Activated naive CD8-positive, alpha-beta T cell treated with anti-CD3 and anti-CD28 coated beads, Interleukin-2, amount 10 ng/mL, durations not matched to agents 7 days and 5 days (primary cell): ENCODE results near the gene FA2H. TPM values are rescaled to one million over a fixed set of nuclear protein-coding genes. Genes with fewer than 3 reads are reported as not detected.
A peak's percentile ranks its signal among the peaks of the same experiment; 100 is the strongest.

ENCODE experiments used
- ATAC-seq: fragments of 150-1000 bp; cut with Tn5 transposase; one replicate; pipeline ENCODE4 v1.10.0; 2021; ENCODE audit warnings: low read depth, moderate library complexity
- POLR2A ChIA-PET: fragments of 350-600 bp; sonication (Branson Sonifier 250); formaldehyde crosslinking; loops from one replicate; lab custom pipeline; 2021; ENCODE audit warnings: antibody characterized with exemption; lab: Charles Lee
- DNase-seq: peaks from one replicate; pipeline ENCODE4 v3.0.0; 2021
- H3K27ac Mint-ChIP-seq: one replicate; pipeline ENCODE4 v1.8.0; 2022; ENCODE audit warnings: mild to moderate bottlenecking, mixed read lengths
- H3K27me3 Mint-ChIP-seq: one replicate; pipeline ENCODE4 v1.8.0; 2022; ENCODE audit warnings: mild to moderate bottlenecking, moderate library complexity, mixed read lengths
- H3K36me3 Mint-ChIP-seq: one replicate; pipeline ENCODE4 v1.8.0; 2021; ENCODE audit warnings: mild to moderate bottlenecking, mixed read lengths
- H3K4me1 Mint-ChIP-seq: one replicate; pipeline ENCODE4 v1.8.0; 2021; ENCODE audit warnings: mixed read lengths
- H3K4me3 Mint-ChIP-seq: one replicate; pipeline ENCODE4 v1.8.0; 2022; ENCODE audit warnings: mild to moderate bottlenecking, moderate library complexity, mixed read lengths
- H3K9me3 Mint-ChIP-seq: one replicate; pipeline ENCODE4 v1.8.0; 2021; ENCODE audit warnings: mixed read lengths
- total RNA-seq, 2 experiments: library from RNA; stranded (reverse); gene quantifications; one replicate each; pipeline ENCODE4 v1.2.3, GENCODE V29; 2021

The FA2H gene
- total RNA-seq, 2 experiments from 2014 or later, result not detected

- POLR2A ChIA-PET, result no interaction called here
- Mint-ChIP-seq H3K4me1 (no peaks in the 10 kb centered on the region), H3K9me3 (no peaks in the 10 kb centered on the region), H3K27me3 (peaks cover 2% of the 10 kb centered on the region), H3K4me3 (no peak overlapping the region), H3K36me3 (no peaks in the 10 kb centered on the region), H3K27ac (no peak overlapping the region)
- no peak for DNase-seq
- ATAC-seq, result no peak
Measured at GRCh38 chr16:74718741-74719610, 55.6 kb downstream of the FA2H start.

GRCh38 chr16:74718140-74718539 lies 56.5 kb downstream of the FA2H start:
- no peaks in the 10 kb centered on the region for H3K9me3 Mint-ChIP-seq
- no peak overlapping the region for H3K27ac Mint-ChIP-seq
- no peaks in the 10 kb centered on the region for H3K36me3 Mint-ChIP-seq

GRCh38 chr16:74717367-74717766 lies 57.3 kb downstream of the FA2H start:
- Mint-ChIP-seq H3K9me3 (no peaks in the 10 kb centered on the region), H3K27me3 (peaks cover 2% of the 10 kb centered on the region), H3K4me3 (no peak overlapping the region), H3K36me3 (no peaks in the 10 kb centered on the region), H3K27ac (no peak overlapping the region), H3K4me1 (no peaks in the 10 kb centered on the region)
- no peak for ATAC-seq
- DNase-seq, result no peak
- POLR2A ChIA-PET, result no interaction called here

More at GRCh38 chr16:74718140-74718539, 56.5 kb downstream of the FA2H start:
- no peaks in the 10 kb centered on the region for H3K4me1 Mint-ChIP-seq
- no peak overlapping the region for H3K4me3 Mint-ChIP-seq
- ATAC-seq, result no peak
- POLR2A ChIA-PET, result no interaction called here
- peaks cover 2% of the 10 kb centered on the region for H3K27me3 Mint-ChIP-seq
- no peak for DNase-seq

- Mint-ChIP-seq H3K36me3 (no peaks in the 10 kb centered on the region), H3K4me1 (no peaks in the 10 kb centered on the region), H3K27ac (no peak overlapping the region), H3K9me3 (no peaks in the 10 kb centered on the region), H3K27me3 (peaks cover 2% of the 10 kb centered on the region), H3K4me3 (no peak overlapping the region)
- no peak for ATAC-seq
- DNase-seq, result no peak
- POLR2A ChIA-PET, result no interaction called here
Measured at GRCh38 chr16:74716355-74716754, 58.3 kb downstream of the FA2H start.

GRCh38 chr16:74713876-74714275 lies 60.7 kb downstream of the FA2H start:
- H3K27ac Mint-ChIP-seq, result no peak overlapping the region
- POLR2A ChIA-PET, result no interaction called here
- no peaks in the 10 kb centered on the region for H3K36me3 Mint-ChIP-seq
- peaks cover 4% of the 10 kb centered on the region for H3K4me1 Mint-ChIP-seq
- H3K4me3 Mint-ChIP-seq, result no peak overlapping the region
- DNase-seq (no peak), ATAC-seq (no peak)
- H3K9me3 Mint-ChIP-seq, result no peaks in the 10 kb centered on the region
- no peaks in the 10 kb centered on the region for H3K27me3 Mint-ChIP-seq

- peaks cover 1% of the 10 kb centered on the region for H3K27me3 Mint-ChIP-seq
- H3K36me3 Mint-ChIP-seq, result no peaks in the 10 kb centered on the region
- POLR2A ChIA-PET, result interaction anchor here (0.5 kb wide), 1 partner anchor 354 kb away, joined by 4 read pairs; no protein-coding TSS in a partner anchor
- DNase-seq (no peak), ATAC-seq (no peak)
- H3K4me1 Mint-ChIP-seq, result peaks cover 4% of the 10 kb centered on the region
- H3K9me3 Mint-ChIP-seq, result no peaks in the 10 kb centered on the region
- no peak overlapping the region for H3K4me3 Mint-ChIP-seq
- no peak overlapping the region for H3K27ac Mint-ChIP-seq
Measured at GRCh38 chr16:74713325-74713724, 61.3 kb downstream of the FA2H start.

GRCh38 chr16:74711938-74712337 lies 62.7 kb downstream of the FA2H start:
- DNase-seq (no peak), ATAC-seq (no peak)
- Mint-ChIP-seq H3K27me3 (peaks cover 5% of the 10 kb centered on the region), H3K4me1 (peaks cover 4% of the 10 kb centered on the region), H3K27ac (no peak overlapping the region), H3K9me3 (no peaks in the 10 kb centered on the region), H3K36me3 (no peaks in the 10 kb centered on the region), H3K4me3 (no peak overlapping the region)
- POLR2A ChIA-PET, result interaction anchor here (0.6 kb wide), 1 partner anchor 141 kb away, joined by 3 read pairs; no protein-coding TSS in a partner anchor

GRCh38 chr16:74710401-74710800 lies 64.2 kb downstream of the FA2H start:
- Mint-ChIP-seq H3K9me3 (no peaks in the 10 kb centered on the region), H3K4me1 (peaks cover 5% of the 10 kb centered on the region), H3K4me3 (no peak overlapping the region), H3K36me3 (no peaks in the 10 kb centered on the region), H3K27me3 (peaks cover 5% of the 10 kb centered on the region), H3K27ac (no peak overlapping the region)
- POLR2A ChIA-PET, result interaction anchor here (1.2 kb wide), 1 partner anchor 44 kb away, joined by 4 read pairs; the partner anchor contains the start of gene RFWD3
- ATAC-seq (no peak), DNase-seq (no peak)

- H3K36me3 Mint-ChIP-seq, result no peaks in the 10 kb centered on the region
- ATAC-seq (peak; percentile 96), DNase-seq (peak; percentile 87)
- POLR2A ChIA-PET, result no interaction called here
- H3K9me3 Mint-ChIP-seq, result no peaks in the 10 kb centered on the region
- H3K27ac Mint-ChIP-seq, result no peak overlapping the region
- peaks cover 10% of the 10 kb centered on the region for H3K4me1 Mint-ChIP-seq
- H3K4me3 Mint-ChIP-seq, result no peak overlapping the region
- H3K27me3 Mint-ChIP-seq, result peaks cover 5% of the 10 kb centered on the region
Measured at GRCh38 chr16:74709441-74709877, 65.2 kb downstream of the FA2H start.

GRCh38 chr16:74700438-74701225 lies 74.0 kb downstream of the FA2H start, which contains the start of gene MLKL:
MLKL (minus strand) TSS chr16:74700862; CDS start chr16:74695757, 5,105 bp downstream.
- POLR2A ChIA-PET, result interaction anchor here (0.8 to 4.5 kb wide), 8 partner anchors 33 to 404 kb away, joined by 3 to 64 read pairs (median 4); partner anchors contain the start of genes GLG1, PSMD7, RFWD3 and WDR59
- Mint-ChIP-seq H3K36me3 (peaks cover 19% of the 10 kb centered on the region), H3K4me3 (peak within 1 kb of the TSS; percentile 99), H3K4me1 (peaks cover 48% of the 10 kb centered on the region), H3K27ac (peak within 1 kb of the TSS; percentile 100), H3K9me3 (no peaks in the 10 kb centered on the region), H3K27me3 (no peaks in the 10 kb centered on the region)
- ATAC-seq, result peak; percentile 75
- peak; percentile 67 for DNase-seq

- ATAC-seq (peak; percentile 25), DNase-seq (no peak)
- Mint-ChIP-seq H3K36me3 (peaks cover 25% of the 10 kb centered on the region), H3K27me3 (no peaks in the 10 kb centered on the region), H3K4me3 (peak overlapping the region; percentile 99), H3K9me3 (no peaks in the 10 kb centered on the region), H3K27ac (peak overlapping the region; percentile 100), H3K4me1 (peaks cover 45% of the 10 kb centered on the region)
- POLR2A ChIA-PET, result interaction anchor here (0.6 to 4.5 kb wide), 8 partner anchors 33 to 403 kb away, joined by 3 to 64 read pairs (median 4); partner anchors contain the start of genes GLG1, RFWD3 and WDR59
Measured at GRCh38 chr16:74700116-74700437, 74.5 kb downstream of the FA2H start.

GRCh38 chr16:74699666-74700065 lies 75.0 kb downstream of the FA2H start:
- Mint-ChIP-seq H3K27me3 (no peaks in the 10 kb centered on the region), H3K4me1 (peaks cover 42% of the 10 kb centered on the region), H3K36me3 (peaks cover 25% of the 10 kb centered on the region), H3K4me3 (peak overlapping the region; percentile 79), H3K9me3 (no peaks in the 10 kb centered on the region), H3K27ac (peak overlapping the region; percentile 84)
- ATAC-seq (no peak), DNase-seq (no peak)
- POLR2A ChIA-PET, result interaction anchor here (0.6 to 4.5 kb wide), 7 partner anchors 32 to 403 kb away, joined by 3 to 64 read pairs (median 4); partner anchors contain the start of genes GLG1, RFWD3 and WDR59

GRCh38 chr16:74698222-74698621 lies 76.4 kb downstream of the FA2H start:
- DNase-seq, result no peak
- no peak for ATAC-seq
- Mint-ChIP-seq H3K36me3 (peaks cover 28% of the 10 kb centered on the region), H3K27ac (peak overlapping the region; percentile 84), H3K4me3 (peak overlapping the region; percentile 79), H3K9me3 (no peaks in the 10 kb centered on the region), H3K4me1 (peaks cover 41% of the 10 kb centered on the region), H3K27me3 (no peaks in the 10 kb centered on the region)
- POLR2A ChIA-PET, result interaction anchor here (0.5 to 4.5 kb wide), 2 partner anchors 31 to 951 kb away, joined by 3 to 64 read pairs; partner anchors contain the start of gene RFWD3
